ENCODE measurements around the gene ZNF48. TPM values are rescaled to one million over a fixed set of nuclear protein-coding genes. Genes with fewer than 3 reads are reported as not detected.

Gene ZNF48
- total and polyA plus RNA-seq, 2 donors = 6.7 to 10.2 TPM

DNA sequence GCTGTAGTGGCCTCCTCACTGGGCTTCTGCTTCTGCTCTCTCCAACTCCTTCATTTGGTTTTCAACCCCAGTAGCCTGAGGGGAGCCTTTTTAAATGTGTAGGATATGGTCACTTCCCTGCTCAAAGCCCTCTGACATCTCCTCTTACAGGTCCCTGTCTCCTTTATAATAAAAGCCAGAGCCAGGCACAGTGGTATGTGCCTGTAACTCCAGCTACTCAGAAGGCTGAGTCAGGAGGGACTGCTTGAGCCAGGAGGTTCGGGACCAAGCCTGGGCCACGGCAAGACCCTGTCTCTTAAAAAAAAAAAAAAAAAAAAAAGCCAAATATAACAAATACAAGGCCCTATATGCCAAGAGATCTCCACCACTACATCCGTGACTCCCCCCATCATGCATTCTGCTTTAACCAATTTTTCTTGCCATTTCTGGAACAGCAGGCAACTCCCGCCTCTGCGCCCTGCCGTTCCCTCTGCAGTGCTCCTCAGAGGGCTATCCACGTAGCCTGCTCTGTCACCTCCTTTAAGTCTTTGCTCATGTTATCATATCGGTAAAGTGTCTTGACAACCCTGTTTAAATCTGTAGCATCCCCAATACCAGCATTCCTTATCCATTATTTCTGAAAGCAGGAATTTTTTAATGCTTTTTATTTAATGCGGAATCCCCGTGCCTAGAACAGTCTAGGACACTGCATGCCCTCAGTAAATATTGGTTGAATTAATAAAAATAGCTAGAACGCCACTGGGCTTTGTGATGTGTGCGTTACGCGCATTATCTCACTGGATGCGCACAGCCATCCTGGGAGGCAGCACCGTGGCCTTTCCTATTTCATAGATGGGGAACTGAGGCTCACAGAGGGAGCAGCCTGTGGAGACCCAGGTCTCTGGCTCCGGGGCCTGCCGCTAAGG, 21.7 kb downstream of the ZNF48 start:
- DNase-seq (ENCODE audit: extremely low spot score) = no peak
- WGBS = 61% methylated on average over 18 of the region's 18 CpGs
- H3K36me3 ChIP-seq (ENCODE audit: insufficient read depth) = no peaks in the 10 kb centered on the region
- H3K27ac ChIP-seq (ENCODE audit: low read depth) = peak overlapping the region; percentile 60
- H3K4me3 ChIP-seq (ENCODE audit: low read depth, low read length) = peak overlapping the region; percentile 67
- no peaks in the 10 kb centered on the region for H3K4me1 ChIP-seq (ENCODE audit: insufficient read depth)

DNA sequence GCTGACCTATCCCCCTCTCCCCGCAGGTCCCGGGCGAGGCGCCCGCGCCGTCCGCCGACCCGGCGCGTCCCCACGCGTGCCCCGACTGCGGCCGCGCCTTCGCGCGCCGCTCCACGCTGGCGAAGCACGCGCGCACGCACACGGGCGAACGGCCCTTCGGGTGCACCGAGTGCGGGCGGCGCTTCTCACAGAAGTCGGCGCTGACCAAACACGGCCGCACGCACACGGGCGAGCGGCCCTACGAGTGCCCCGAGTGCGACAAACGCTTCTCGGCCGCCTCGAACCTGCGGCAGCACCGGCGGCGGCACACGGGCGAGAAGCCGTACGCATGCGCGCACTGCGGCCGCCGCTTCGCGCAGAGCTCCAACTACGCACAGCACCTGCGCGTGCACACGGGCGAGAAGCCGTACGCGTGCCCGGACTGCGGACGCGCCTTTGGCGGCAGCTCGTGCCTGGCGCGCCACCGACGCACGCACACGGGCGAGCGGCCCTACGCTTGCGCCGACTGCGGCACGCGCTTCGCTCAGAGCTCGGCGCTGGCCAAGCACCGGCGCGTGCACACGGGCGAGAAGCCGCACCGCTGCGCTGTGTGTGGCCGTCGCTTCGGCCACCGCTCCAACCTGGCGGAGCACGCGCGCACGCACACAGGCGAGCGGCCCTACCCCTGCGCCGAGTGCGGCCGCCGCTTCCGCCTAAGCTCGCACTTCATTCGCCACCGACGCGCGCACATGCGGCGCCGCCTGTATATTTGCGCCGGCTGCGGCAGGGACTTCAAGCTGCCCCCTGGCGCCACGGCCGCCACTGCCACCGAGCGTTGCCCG, 22.5 kb downstream of the ZNF48 start:
- H3K36me3 ChIP-seq (ENCODE audit: insufficient read depth) = no peaks in the 10 kb centered on the region
- no peak for DNase-seq (ENCODE audit: extremely low spot score)
- 1% methylated on average over 140 of the region's 140 CpGs for WGBS
- peak overlapping the region; percentile 67 for H3K4me3 ChIP-seq (ENCODE audit: low read depth, low read length)
- no peaks in the 10 kb centered on the region for H3K4me1 ChIP-seq (ENCODE audit: insufficient read depth)
- H3K27ac ChIP-seq (ENCODE audit: low read depth) = peak overlapping the region; percentile 65

DNA sequence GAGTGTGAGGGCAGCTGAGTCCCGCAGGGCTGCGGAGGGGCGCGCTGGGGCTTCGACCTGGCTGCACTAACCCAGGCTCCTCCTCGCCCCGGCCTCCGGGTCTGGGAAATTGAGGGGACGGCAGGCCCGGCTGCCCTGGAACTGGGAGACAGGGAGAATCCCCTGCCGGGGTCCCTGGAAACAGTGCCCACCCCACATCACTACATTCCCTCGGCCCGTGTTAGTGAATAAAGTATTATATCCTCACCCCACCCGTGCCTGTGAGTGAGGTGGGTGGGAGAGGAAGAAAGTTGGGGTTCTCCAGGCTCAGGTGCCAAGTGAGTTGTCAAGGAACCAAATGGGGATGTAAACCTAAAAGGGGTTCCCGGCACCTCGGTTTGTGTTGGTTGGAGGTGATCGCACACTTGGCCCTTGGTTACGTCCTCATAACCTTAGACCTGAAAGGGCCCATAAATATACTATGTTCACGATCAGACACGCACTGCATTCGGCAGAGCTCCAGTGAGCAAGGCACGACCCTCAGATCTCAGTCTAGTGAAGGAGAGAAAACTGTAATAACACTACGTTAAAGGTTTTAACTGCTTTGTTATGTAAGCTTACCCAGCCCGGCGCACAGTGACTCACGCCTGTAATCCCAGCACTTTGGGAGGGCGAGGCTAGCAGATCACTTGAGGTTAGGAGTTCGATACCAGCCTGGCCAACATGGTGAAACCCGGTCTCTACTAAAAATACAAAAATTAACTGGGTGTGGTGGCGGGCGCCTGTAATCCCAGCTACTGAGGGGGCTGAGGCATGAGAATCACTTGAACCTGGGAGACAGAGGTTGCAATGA, 23.3 kb downstream of the ZNF48 start:
- H3K36me3 ChIP-seq (ENCODE audit: insufficient read depth) = no peaks in the 10 kb centered on the region
- WGBS = 61% methylated on average over 31 of the region's 31 CpGs
- peak overlapping the region; percentile 65 for H3K27ac ChIP-seq (ENCODE audit: low read depth)
- peak overlapping the region; percentile 67 for H3K4me3 ChIP-seq (ENCODE audit: low read depth, low read length)
- no peak for DNase-seq (ENCODE audit: extremely low spot score)
- H3K4me1 ChIP-seq (ENCODE audit: insufficient read depth) = no peaks in the 10 kb centered on the region

DNA sequence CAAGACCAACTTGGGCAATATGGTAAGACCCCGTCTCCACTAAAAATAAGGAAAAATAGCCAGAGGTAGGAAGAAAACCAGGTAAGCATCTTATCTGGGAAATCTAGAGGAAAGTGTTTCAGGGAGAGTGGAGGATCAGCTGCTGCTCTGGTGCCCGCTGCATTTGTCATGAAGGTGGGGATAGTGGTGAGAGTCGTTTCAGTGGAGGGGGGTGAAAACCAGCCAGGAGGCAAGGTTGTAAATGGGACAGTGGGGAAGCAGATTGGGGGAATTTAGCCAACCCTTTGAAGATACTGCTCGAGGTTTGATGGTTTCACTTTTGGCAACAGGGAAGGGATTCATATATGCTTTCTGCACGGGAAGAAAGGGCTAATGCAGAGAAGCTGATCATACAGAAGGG, 25.8 kb downstream of the ZNF48 start:
- DNase-seq (ENCODE audit: extremely low spot score) = no peak
- Histone ChIP-seq H3K4me3 (ENCODE audit: low read depth, low read length) (no peak overlapping the region), H3K4me1 (ENCODE audit: insufficient read depth) (no peaks in the 10 kb centered on the region), H3K36me3 (ENCODE audit: insufficient read depth) (no peaks in the 10 kb centered on the region), H3K27ac (ENCODE audit: low read depth) (no peak overlapping the region)
- WGBS = 76% methylated on average over 5 of the region's 5 CpGs

DNA sequence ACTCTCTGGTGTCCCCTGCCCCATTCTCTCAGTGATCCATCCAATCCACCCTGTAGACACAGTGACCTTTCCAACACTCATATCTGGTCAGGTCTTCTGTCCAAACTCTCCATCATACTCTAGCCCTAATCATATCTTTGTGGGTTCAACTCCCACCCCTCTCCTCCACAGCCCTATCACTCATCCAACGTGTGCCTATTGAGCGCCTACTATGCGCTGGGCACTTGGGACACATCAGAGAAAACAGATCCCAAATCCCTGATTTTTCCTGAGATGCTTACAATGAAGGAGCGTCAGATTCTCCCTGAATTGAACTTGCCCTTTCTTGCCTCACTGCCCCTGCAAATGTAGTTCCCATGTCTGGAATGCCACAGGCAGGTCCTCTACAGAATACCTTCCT, 32.8 kb downstream of the ZNF48 start:
- no peak overlapping the region for H3K27ac ChIP-seq (ENCODE audit: low read depth)
- H3K36me3 ChIP-seq (ENCODE audit: insufficient read depth) = no peaks in the 10 kb centered on the region
- no peak for DNase-seq (ENCODE audit: extremely low spot score)
- H3K4me3 ChIP-seq (ENCODE audit: low read depth, low read length) = no peak overlapping the region
- H3K4me1 ChIP-seq (ENCODE audit: insufficient read depth) = peaks cover 5% of the 10 kb centered on the region
- 95% methylated on average over 4 of the region's 4 CpGs for WGBS

DNA sequence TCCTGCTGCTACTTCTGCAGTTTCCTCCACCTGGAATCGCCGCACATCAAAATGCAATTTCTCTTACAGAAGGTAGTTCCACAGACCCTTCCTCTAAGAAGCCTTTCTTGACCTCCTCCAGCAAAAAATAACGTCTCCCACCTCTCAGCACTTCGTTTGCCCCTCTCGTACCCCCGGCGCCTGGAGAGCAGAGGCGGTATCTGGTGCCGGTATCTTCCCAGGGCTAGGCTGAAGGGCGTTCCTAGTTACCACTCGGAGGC, 34.1 kb downstream of the ZNF48 start:
- Histone ChIP-seq H3K27ac (ENCODE audit: low read depth) (no peak overlapping the region), H3K36me3 (ENCODE audit: insufficient read depth) (no peaks in the 10 kb centered on the region), H3K4me1 (ENCODE audit: insufficient read depth) (peaks cover 5% of the 10 kb centered on the region), H3K4me3 (ENCODE audit: low read depth, low read length) (peak overlapping the region; percentile 52)
- no peak for DNase-seq (ENCODE audit: extremely low spot score)
- WGBS = 3% methylated on average over 11 of the region's 11 CpGs

DNA sequence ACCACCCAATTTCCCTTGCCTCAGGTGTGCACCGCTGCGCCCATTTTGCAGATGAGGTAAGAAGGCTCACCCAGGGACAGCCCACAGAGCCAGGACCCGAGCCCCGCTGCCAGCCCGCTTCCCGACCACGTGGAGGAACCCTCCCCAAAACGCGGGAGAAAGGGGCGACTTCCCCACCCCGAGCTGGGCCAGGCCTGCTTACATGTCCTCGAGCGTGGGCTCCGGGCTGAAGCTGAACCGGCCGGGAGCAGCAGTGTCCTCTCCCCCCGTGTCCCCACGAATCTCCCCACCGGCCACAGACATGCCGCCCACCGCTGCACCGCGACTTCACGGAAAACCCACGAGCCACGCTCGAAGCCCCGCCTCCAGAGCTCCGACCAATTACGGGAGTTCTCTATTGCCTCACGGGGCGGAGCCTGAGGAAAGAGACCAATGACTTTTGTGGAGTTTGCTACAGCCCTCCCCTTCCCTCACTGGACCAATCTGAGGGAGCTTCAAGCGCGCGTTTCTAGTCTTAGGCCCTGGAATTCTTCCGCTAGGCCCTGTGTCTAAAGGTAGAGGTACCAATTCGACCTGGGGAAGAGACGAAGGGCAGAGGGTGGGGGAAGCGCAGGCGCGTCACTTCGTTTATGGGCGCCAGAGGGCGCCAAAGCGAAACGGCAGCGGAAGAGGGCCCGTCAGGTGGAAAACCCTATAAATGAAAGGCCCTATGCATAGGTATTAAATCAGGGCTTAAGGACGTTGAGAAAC, 34.6 kb downstream of the ZNF48 start, which contains the start of gene DCTPP1:
Gene DCTPP1 (minus strand): TSS at position 353 of the 750 bp plus-strand sequence. CDS start 50 bp downstream, at position 303.
- H3K27ac ChIP-seq (ENCODE audit: low read depth) = peak within 1 kb of the TSS; percentile 25
- peaks cover 5% of the 10 kb centered on the region for H3K4me1 ChIP-seq (ENCODE audit: insufficient read depth)
- no peaks in the 10 kb centered on the region for H3K36me3 ChIP-seq (ENCODE audit: insufficient read depth)
- H3K4me3 ChIP-seq (ENCODE audit: low read depth, low read length) = peak within 1 kb of the TSS; percentile 52
- peak; percentile 98 for DNase-seq (ENCODE audit: extremely low spot score)
- under 1% methylated on average over 49 of the region's 49 CpGs for WGBS

DNA sequence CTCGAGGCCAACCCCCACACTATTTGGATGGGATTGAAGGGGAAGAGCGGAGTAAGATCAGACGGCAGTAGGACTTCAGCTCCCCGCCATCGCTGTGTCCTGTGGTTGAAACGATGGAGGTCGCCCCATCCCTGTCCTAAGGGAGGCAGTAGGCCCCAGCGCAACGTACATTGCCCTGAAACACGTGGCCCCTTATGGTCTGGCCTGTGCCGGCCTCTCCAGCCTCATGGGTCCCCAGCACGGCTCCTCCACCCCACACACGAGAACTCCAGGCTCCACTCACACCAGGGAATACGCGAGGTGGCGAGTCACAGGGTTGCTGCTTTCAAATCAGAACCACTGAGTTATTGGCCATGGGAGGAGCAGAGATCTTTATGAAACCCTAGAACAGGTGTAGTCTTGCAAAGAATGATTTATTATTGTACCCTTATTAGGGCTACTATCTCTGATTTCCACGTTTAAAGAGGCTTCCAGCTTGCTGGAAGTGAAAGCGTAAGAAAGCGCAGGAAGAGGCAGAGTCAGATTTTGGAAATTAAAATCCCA, 35.3 kb downstream of the ZNF48 start:
- WGBS = 47% methylated on average over 19 of the region's 19 CpGs
- no peak overlapping the region for H3K27ac ChIP-seq (ENCODE audit: low read depth)
- no peaks in the 10 kb centered on the region for H3K36me3 ChIP-seq (ENCODE audit: insufficient read depth)
- peak overlapping the region; percentile 11 for H3K4me3 ChIP-seq (ENCODE audit: low read depth, low read length)
- peaks cover 5% of the 10 kb centered on the region for H3K4me1 ChIP-seq (ENCODE audit: insufficient read depth)
- no peak for DNase-seq (ENCODE audit: extremely low spot score)

DNA sequence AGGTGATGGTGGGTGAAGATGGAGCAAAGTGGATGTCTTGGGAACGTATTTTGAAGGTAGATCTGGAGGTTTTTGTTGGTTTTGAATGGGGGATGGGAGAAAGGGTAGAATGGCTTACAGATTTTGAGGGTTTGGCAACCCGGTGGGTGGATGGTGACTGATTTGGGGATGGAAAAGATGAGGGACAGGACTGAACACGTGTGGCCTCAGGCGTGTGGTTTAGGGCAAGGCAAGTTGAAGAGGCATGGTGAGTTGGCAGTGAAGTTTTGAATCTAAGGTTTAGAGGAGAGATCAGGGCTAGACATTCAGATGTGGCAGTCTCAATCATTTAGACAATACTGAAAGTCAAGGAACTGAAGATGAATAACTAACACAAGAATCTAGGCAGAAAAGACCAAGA, 39.6 kb downstream of the ZNF48 start:
- Histone ChIP-seq H3K4me3 (ENCODE audit: low read depth, low read length) (no peak overlapping the region), H3K36me3 (ENCODE audit: insufficient read depth) (no peaks in the 10 kb centered on the region), H3K4me1 (ENCODE audit: insufficient read depth) (no peaks in the 10 kb centered on the region), H3K27ac (ENCODE audit: low read depth) (no peak overlapping the region)
- WGBS = 72% methylated on average over 4 of the region's 4 CpGs
- DNase-seq (ENCODE audit: extremely low spot score) = no peak

DNA sequence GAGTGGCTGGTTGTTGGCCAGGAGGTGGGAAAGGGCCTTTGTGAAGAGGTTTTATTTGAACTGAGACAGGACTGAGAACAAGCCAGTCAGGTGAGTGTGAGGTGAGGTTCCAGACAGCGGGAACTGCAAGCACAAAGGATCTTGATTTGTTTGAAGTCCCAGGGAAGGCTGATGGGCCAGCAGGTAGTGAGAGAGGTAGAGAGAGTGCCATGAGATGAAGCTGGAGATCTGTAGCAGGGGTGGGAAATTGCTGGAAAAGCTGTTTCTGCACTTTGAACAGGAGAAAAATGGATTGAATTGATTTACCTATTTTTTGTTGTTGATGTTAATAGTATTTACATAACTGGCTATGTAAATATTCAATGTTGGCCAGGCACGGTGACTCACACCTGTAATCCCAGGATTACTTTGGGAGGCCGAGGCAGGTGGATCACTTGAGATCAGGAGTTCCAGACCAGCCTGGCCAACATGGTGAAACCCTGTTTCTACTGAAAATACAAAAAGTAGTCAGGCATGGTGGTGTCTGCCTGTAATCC, 42.4 kb downstream of the ZNF48 start:
- Histone ChIP-seq H3K36me3 (ENCODE audit: insufficient read depth) (no peaks in the 10 kb centered on the region), H3K27ac (ENCODE audit: low read depth) (no peak overlapping the region), H3K4me1 (ENCODE audit: insufficient read depth) (no peaks in the 10 kb centered on the region), H3K4me3 (ENCODE audit: low read depth, low read length) (no peak overlapping the region)
- WGBS = 60% methylated on average over 3 of the region's 3 CpGs
- DNase-seq (ENCODE audit: extremely low spot score) = no peak

DNA sequence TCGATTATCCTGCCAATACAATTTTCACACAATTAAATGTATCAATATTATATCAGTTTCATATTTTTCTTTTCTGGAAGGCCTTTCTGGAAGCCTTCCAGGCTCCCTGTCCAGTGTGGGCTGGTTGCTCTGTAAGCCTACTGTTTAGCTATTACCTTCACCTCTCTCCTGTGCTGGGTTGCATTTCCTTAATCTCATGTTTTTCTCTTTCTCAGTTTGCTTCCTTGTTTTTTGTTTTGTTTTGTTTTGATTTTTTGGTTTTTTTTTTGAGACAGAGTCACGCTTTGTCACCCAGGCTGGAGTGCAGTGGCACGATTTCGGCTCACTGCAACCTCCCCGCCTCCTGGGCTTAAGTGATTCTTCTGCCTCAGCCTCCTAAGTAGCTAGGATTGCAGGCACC, 43.6 kb downstream of the ZNF48 start:
- Histone ChIP-seq H3K4me1 (ENCODE audit: insufficient read depth) (no peaks in the 10 kb centered on the region), H3K27ac (ENCODE audit: low read depth) (no peak overlapping the region), H3K4me3 (ENCODE audit: low read depth, low read length) (no peak overlapping the region), H3K36me3 (ENCODE audit: insufficient read depth) (no peaks in the 10 kb centered on the region)
- WGBS = 91% methylated on average over 5 of the region's 5 CpGs
- DNase-seq (ENCODE audit: extremely low spot score) = no peak

DNA sequence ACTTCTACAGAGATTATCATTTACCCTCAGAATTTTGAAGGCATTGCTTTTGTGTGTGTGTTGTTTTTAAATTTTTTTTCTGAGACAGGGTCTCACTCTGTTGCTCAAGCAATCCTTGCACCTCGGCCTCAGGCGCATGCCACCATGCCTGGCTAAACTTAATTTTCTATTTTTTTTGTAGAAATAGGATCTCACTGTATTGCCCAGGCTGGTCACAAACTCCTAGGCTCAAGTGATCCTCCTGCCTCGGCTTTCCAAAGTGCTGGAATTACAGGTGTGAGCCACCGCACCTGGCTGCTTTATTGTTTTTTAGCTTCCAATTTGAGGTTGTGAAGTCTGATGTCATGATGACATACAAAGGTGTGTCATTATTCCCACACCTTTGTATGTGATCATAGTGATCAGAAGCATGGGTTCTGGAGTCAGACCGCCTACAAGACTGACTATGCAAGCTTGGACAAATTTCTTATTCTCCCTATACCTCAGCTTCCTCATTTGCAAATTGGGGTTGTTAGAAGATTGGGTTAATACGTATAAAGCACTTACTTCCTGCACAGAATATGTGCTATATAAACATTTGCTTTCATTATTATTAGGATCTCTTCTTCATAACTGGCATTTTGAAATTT, 44.6 kb downstream of the ZNF48 start:
- H3K27ac ChIP-seq (ENCODE audit: low read depth) = no peak overlapping the region
- H3K4me3 ChIP-seq (ENCODE audit: low read depth, low read length) = no peak overlapping the region
- H3K36me3 ChIP-seq (ENCODE audit: insufficient read depth) = no peaks in the 10 kb centered on the region
- no peaks in the 10 kb centered on the region for H3K4me1 ChIP-seq (ENCODE audit: insufficient read depth)
- DNase-seq (ENCODE audit: extremely low spot score) = no peak
- 79% methylated on average over 6 of the region's 6 CpGs for WGBS
